ENCODE results near the gene BMP4.

DNA sequence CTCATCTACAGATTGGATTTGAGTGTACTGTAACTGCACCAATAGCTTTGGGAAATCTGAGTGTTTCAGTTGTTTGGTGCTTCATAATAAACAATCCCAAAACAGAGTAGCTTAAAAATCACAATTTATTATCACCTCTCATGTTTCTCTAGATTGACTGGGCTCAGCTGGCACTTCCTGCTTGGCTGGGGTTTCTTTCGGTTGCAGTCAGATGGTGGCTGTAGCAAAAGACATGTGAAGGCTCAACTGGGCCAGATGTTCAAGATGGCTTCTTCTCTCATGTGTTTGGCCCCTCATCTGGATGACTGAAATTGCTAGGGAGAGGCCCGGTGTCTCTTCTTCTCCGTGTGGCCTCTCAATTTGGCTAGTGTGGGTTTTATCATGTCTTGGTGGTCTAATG is 12.1 kb upstream of the BMP4 start:
- TF ChIP-seq CTCF (IDR thresholded peaks at IDR 0.05) (no peak), POLR2A (IDR thresholded peaks at IDR 0.05) (no peak)

Data from lower leg skin (tissue), 3 donors.